Fibroblast of the aortic adventitia (primary cell): ENCODE data around the gene JMY. TPM values are rescaled to one million over a fixed set of nuclear protein-coding genes. Genes with fewer than 3 reads are reported as not detected.

Experiments used
- DNase-seq: peaks from one replicate; pipeline ENCODE4 v3.0.0-alpha.2; 2010; ENCODE audit warnings: low read depth
- H3K4me3 ChIP-seq: 2 replicates; pipeline ENCODE4 v1.5.1; 2011; ENCODE audit warnings: low read depth, mild to moderate bottlenecking, control low read depth, low read length, moderate library complexity
- CTCF ChIP-seq: IDR thresholded peaks from 2 replicates; pipeline ENCODE4 v1.5.1; 2011; ENCODE audit warnings: mild to moderate bottlenecking, low read length, control low read depth, inconsistent platforms; ENCODE audit not compliant: insufficient read depth
- small RNA-seq: library from RNA; depleted of rRNA; stranded (forward); fragments of <200 nt; gene quantifications from one replicate; pipeline ENCODE3, GENCODE V24; 2012
- total RNA-seq: library from RNA; depleted of rRNA; stranded (reverse); fragments of >200 nt; gene quantifications from 2 replicates; pipeline ENCODE4 v1.2.3, GENCODE V29; 2012; ENCODE audit warnings: low replicate concordance

The JMY gene
- total RNA-seq, 1 donor: 16.4 TPM

- DNase-seq: peak; percentile 17
- H3K4me3 ChIP-seq: no peak overlapping the region
- no peak for TF ChIP-seq CTCF
Measured at GRCh38 chr5:79346420-79346824, 110.5 kb downstream of the JMY start.

GRCh38 chr5:79349047-79349446, 113.1 kb downstream of the JMY start:
- no peak for TF ChIP-seq CTCF
- DNase-seq: no peak
- H3K4me3 ChIP-seq: no peak overlapping the region

- TF ChIP-seq CTCF: no peak
- DNase-seq: no peak
- no peak overlapping the region for H3K4me3 ChIP-seq
Measured at GRCh38 chr5:79349881-79350280, 114.0 kb downstream of the JMY start.

GRCh38 chr5:79357398-79357797, 121.5 kb downstream of the JMY start:
- peak; percentile 50 for DNase-seq
- no peak overlapping the region for H3K4me3 ChIP-seq
- no peak for TF ChIP-seq CTCF

Small RNA genes within 50 kb of the gene (small RNA-seq; reads per million reads assigned to genes)
- not detected for gene AC016559.1
- not detected for gene RF00425

Other genes with a start within 250 kb of the JMY start
- 4.2 and 7.3 TPM in 2 replicates for gene DMGDH, start 166.5 kb upstream of the JMY start, total RNA-seq
- gene BHMT2, start 166.4 kb upstream of the JMY start, total RNA-seq: 5.0 and 6.8 TPM in 2 replicates
- gene BHMT, start 124.3 kb upstream of the JMY start, total RNA-seq: 0.27 TPM in 1 of 2 replicates, not detected in the other